ENCODE measurements around the gene LRRC8B.

The LRRC8B gene

GRCh38 chr1:89548122-89548857 is 23.7 kb downstream of the LRRC8B start:
- no peak for DNase-seq (ENCODE audit: low read depth)

- no peak for DNase-seq (ENCODE audit: low read depth)
These were observed 26.4 kb downstream of the LRRC8B start for GRCh38 chr1:89550995-89551394.

GRCh38 chr1:89552471-89553081 is 27.9 kb downstream of the LRRC8B start:
- no peak for DNase-seq (ENCODE audit: low read depth)

- no peak for DNase-seq (ENCODE audit: low read depth)
These were observed 28.5 kb downstream of the LRRC8B start for GRCh38 chr1:89553157-89553556.

- DNase-seq (ENCODE audit: low read depth), result no peak
These were observed 30.9 kb downstream of the LRRC8B start for GRCh38 chr1:89555550-89555949.

- DNase-seq (ENCODE audit: low read depth), result no peak
These were observed 32.3 kb downstream of the LRRC8B start for GRCh38 chr1:89556726-89557444.

GRCh38 chr1:89557445-89557825 is 32.8 kb downstream of the LRRC8B start:
- DNase-seq (ENCODE audit: low read depth), result no peak

GRCh38 chr1:89557956-89558355 is 33.3 kb downstream of the LRRC8B start:
- no peak for DNase-seq (ENCODE audit: low read depth)

GRCh38 chr1:89563957-89564604 is 39.5 kb downstream of the LRRC8B start:
- no peak for DNase-seq (ENCODE audit: low read depth)

GRCh38 chr1:89565521-89565920 is 40.9 kb downstream of the LRRC8B start:
- no peak for DNase-seq (ENCODE audit: low read depth)

- DNase-seq (ENCODE audit: low read depth), result no peak
These were observed 42.1 kb downstream of the LRRC8B start for GRCh38 chr1:89566761-89567174.

- DNase-seq (ENCODE audit: low read depth), result no peak
These were observed 43.2 kb downstream of the LRRC8B start for GRCh38 chr1:89567797-89568196.

GRCh38 chr1:89573410-89573809 is 48.8 kb downstream of the LRRC8B start:
- no peak for DNase-seq (ENCODE audit: low read depth)

- no peak for DNase-seq (ENCODE audit: low read depth)
These were observed 50.0 kb downstream of the LRRC8B start for GRCh38 chr1:89574621-89575020.

GRCh38 chr1:89575207-89575606 is 50.6 kb downstream of the LRRC8B start:
- DNase-seq (ENCODE audit: low read depth), result no peak

GRCh38 chr1:89576013-89576412 is 51.4 kb downstream of the LRRC8B start:
- DNase-seq (ENCODE audit: low read depth), result no peak

- DNase-seq (ENCODE audit: low read depth), result no peak
These were observed 53.5 kb downstream of the LRRC8B start for GRCh38 chr1:89578151-89578550.

GRCh38 chr1:89578946-89579684 is 54.5 kb downstream of the LRRC8B start:
- DNase-seq (ENCODE audit: low read depth), result no peak

GRCh38 chr1:89580036-89580435 is 55.4 kb downstream of the LRRC8B start:
- DNase-seq (ENCODE audit: low read depth), result no peak

- no peak for DNase-seq (ENCODE audit: low read depth)
These were observed 57.2 kb downstream of the LRRC8B start for GRCh38 chr1:89581859-89582258.

GRCh38 chr1:89582571-89582970 is 57.9 kb downstream of the LRRC8B start:
- DNase-seq (ENCODE audit: low read depth), result no peak

- DNase-seq (ENCODE audit: low read depth), result no peak
These were observed 59.6 kb downstream of the LRRC8B start for GRCh38 chr1:89584211-89584610.

All from HS-27A (cell line).